Dendritic cell treated with granulocyte-macrophage colony-stimulating factor and Interleukin-4, amounts not matched to agents 40 ng/mL and 50 ng/mL, for 4 days (primary cell): ENCODE measurements around the gene CHSY3.

Source experiments
- H3K27ac Mint-ChIP-seq: one replicate; pipeline ENCODE4 v1.8.0; 2022; ENCODE audit warnings: mild to moderate bottlenecking, mixed read lengths
- H3K27me3 Mint-ChIP-seq: one replicate; pipeline ENCODE4 v1.8.0; 2022; ENCODE audit warnings: mild to moderate bottlenecking, mixed read lengths
- H3K36me3 Mint-ChIP-seq: one replicate; pipeline ENCODE4 v1.8.0; 2022; ENCODE audit warnings: low read depth, mixed read lengths
- H3K4me1 Mint-ChIP-seq: one replicate; pipeline ENCODE4 v1.8.0; 2022; ENCODE audit warnings: low read depth, mixed read lengths
- H3K4me3 Mint-ChIP-seq: one replicate; pipeline ENCODE4 v1.8.0; 2022; ENCODE audit warnings: mild to moderate bottlenecking, moderate library complexity, mixed read lengths
- H3K9me3 Mint-ChIP-seq: one replicate; pipeline ENCODE4 v1.8.0; 2022; ENCODE audit warnings: mixed read lengths
- intact Hi-C: fragments of 100-400 bp; cut with micrococcal nuclease; formaldehyde crosslinking; loops from one replicate; pipeline ENCODE4 v1.15.0; 2022

CHSY3 gene

DNA sequence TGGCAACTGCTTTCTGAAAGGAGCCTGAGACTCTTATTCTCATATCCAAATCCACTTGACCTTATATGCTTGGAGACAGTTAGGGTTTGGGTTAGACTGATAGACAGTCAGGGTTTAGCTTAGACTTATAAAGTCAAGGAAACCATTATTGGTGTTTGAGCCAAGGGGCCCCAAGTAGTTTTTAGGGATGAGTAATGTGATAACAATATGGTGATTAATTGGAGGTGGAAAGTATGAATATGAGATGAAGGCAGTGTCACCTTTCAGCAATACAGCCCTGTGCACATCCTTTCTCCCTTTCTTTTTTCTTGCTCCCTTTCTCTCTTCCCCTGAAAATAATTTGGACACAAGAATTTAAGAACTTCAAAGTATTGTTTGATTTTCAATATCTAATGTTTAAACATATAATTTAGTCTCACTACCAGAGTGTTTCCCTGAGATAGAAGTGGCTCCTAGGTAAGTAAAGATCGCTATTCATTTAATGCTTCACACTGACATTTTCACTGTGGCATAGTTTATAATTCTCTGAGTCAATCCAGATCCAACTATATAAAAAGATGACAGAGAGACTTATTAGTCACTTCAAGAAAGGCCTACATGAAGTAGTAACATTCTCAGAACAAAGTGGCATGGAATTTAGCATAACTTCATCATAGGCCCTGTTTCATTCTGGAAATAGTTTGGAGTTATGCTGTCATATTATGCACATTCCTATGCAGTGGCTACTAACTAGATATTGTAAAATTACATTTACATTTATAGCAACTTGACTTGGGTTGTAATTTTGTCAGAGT lies 200.8 kb downstream of the CHSY3 start:
- H3K4me1 Mint-ChIP-seq, result no peaks in the 10 kb centered on the region
- no peak overlapping the region for H3K4me3 Mint-ChIP-seq
- no peaks in the 10 kb centered on the region for H3K9me3 Mint-ChIP-seq
- no peaks in the 10 kb centered on the region for H3K27me3 Mint-ChIP-seq
- intact Hi-C loops, result loop anchor here (5.0 kb wide), 1 partner anchor 1312 kb away; no protein-coding TSS in a partner anchor
- no peak overlapping the region for H3K27ac Mint-ChIP-seq
- no peaks in the 10 kb centered on the region for H3K36me3 Mint-ChIP-seq

DNA sequence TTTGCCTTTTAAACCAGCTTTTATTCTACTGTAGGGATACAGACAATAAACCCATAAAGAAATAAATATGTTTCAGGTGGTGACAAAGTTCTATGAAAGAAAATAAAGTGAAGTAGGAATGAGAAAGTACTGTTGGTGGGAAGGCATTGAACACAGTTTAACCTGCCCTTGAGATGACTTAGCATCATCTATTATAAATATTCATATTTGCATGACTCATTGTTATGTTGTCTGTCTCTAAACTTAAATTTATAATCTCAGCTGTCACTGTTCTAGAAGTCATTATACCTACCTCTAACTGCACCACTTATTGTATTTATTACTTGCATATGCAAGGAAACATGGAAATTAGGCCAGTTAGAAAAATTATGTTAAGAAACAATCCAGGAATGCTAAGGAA lies 202.2 kb downstream of the CHSY3 start:
- Mint-ChIP-seq H3K27ac (no peak overlapping the region), H3K4me3 (no peak overlapping the region), H3K4me1 (no peaks in the 10 kb centered on the region), H3K27me3 (no peaks in the 10 kb centered on the region), H3K36me3 (no peaks in the 10 kb centered on the region), H3K9me3 (no peaks in the 10 kb centered on the region)
- intact Hi-C loops, result loop anchor here (5.0 kb wide), 1 partner anchor 1311 kb away; no protein-coding TSS in a partner anchor

DNA sequence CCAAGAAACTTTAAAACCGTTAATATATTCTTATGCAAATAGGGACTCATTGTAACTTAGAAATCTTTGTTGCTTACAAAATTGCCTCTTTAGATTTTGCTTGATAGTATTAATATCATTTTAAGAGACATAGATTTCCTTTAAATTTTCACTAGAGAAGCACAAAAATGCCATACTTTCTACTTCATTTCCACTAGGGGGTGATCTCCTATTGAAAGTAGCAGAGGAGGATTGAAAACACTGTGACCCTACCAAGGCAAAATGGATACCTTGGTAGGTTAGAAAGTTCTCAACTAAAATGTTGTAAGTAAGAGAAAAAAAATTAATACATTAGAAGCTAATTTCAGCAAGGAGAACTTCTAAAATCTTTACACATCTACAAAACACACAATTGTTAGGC lies 204.9 kb downstream of the CHSY3 start:
- Mint-ChIP-seq H3K27me3 (no peaks in the 10 kb centered on the region), H3K36me3 (no peaks in the 10 kb centered on the region), H3K27ac (no peak overlapping the region), H3K9me3 (no peaks in the 10 kb centered on the region), H3K4me3 (no peak overlapping the region), H3K4me1 (no peaks in the 10 kb centered on the region)
- intact Hi-C loops, result loop anchor here (5.0 kb wide), 1 partner anchor 1308 kb away; no protein-coding TSS in a partner anchor

DNA sequence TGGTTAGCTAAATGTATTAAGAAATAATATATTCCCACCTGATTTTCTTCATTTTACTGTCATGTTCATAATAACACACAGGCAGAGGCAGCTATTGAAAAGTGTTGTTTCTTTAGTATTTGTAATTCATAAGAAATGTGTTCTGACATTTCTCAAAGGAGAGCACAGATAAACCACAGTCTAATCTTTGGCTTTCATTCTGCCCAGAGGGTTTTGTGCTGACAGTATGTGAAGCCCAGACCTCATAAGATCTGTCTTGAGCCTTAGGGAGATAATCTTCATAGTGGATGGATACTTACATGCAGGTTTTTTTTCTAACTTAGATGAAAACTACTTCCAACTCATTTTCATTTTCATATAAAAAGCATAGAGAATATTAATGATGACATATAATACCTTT lies 206.1 kb downstream of the CHSY3 start:
- Mint-ChIP-seq H3K27me3 (no peaks in the 10 kb centered on the region), H3K36me3 (no peaks in the 10 kb centered on the region), H3K9me3 (no peaks in the 10 kb centered on the region), H3K27ac (no peak overlapping the region), H3K4me1 (no peaks in the 10 kb centered on the region), H3K4me3 (no peak overlapping the region)
- intact Hi-C loops, result no loop called here

DNA sequence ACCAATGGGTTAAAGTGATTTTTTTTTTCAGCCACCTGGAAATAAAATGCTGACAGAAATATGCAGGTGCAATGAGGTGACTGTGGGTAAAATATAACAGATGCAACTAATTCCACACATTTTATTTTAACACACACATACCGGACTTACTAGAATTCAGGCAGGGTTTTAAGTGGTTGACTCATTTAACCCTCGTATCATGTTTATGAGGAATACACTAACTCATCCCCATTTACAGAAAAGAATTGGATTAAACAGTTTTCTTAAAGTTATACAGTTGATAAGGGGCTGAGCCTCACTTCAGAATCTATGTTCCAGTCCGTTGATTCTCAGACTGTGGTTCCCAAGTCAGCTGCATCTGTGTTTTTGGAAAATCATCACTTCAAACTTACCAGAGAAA lies 207.5 kb downstream of the CHSY3 start:
- no peak overlapping the region for H3K4me3 Mint-ChIP-seq
- no peaks in the 10 kb centered on the region for H3K9me3 Mint-ChIP-seq
- intact Hi-C loops, result no loop called here
- H3K27me3 Mint-ChIP-seq, result no peaks in the 10 kb centered on the region
- no peaks in the 10 kb centered on the region for H3K36me3 Mint-ChIP-seq
- no peak overlapping the region for H3K27ac Mint-ChIP-seq
- H3K4me1 Mint-ChIP-seq, result no peaks in the 10 kb centered on the region

DNA sequence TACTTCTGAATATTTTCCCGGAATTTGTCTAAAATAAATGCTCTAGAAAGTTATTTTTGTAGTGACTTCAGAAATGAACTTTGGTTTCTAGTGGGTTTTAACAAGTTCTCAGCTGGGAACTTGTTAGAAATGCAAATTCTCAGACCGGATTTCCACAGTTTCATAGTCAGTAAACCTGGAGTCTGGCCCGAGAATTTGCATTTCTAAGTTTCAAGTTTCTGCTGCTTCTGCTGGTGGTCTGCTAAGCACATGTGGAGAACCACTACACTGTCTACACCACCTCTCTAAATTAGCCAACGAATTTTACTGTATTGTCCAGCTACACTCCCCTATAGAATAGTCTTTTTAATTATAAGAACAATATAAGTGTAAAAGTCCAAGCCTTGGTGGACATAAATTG lies 208.0 kb downstream of the CHSY3 start:
- H3K9me3 Mint-ChIP-seq, result no peaks in the 10 kb centered on the region
- H3K36me3 Mint-ChIP-seq, result no peaks in the 10 kb centered on the region
- H3K4me1 Mint-ChIP-seq, result no peaks in the 10 kb centered on the region
- H3K4me3 Mint-ChIP-seq, result no peak overlapping the region
- intact Hi-C loops, result no loop called here
- no peak overlapping the region for H3K27ac Mint-ChIP-seq
- H3K27me3 Mint-ChIP-seq, result no peaks in the 10 kb centered on the region

DNA sequence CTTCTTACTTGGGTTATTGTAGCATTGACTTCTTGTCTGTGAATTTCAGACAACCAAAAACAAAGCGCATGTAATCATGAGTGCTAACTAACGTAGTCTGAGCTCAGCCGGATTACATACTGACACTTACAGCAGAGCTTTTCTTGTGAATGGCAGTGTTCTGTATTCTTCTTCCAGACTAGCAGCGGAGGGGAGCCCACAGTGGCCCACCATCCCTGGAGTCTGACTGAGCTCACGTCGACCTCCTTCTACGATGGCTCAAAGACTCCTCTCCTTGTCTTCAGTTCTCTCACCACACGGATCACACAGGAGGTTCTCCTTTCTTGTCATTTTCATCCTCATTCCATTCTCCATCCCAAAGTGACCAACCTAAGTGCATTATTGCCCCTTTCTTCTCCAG lies 211.4 kb downstream of the CHSY3 start:
- Mint-ChIP-seq H3K9me3 (no peaks in the 10 kb centered on the region), H3K36me3 (no peaks in the 10 kb centered on the region), H3K4me3 (no peak overlapping the region), H3K4me1 (no peaks in the 10 kb centered on the region), H3K27ac (no peak overlapping the region), H3K27me3 (no peaks in the 10 kb centered on the region)
- intact Hi-C loops, result no loop called here

DNA sequence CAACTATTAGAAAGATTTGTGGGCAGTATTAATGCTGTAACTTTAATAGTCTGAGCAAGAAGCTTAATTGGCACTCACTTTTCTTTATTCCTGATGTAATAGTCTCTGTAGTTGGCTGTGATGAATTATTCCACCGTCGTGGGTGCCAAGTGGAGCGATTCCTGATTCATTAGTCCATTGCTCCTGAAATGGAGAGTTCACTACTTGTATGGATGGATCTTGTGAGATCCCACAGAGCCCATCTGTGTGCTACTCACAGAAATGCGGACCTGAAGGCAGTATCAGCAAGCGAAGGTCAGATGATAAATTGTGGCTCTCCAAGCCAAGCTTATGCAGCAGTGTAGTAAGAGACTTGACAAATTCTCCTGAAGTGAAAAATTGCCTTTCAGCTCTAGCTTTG lies 212.2 kb downstream of the CHSY3 start:
- Mint-ChIP-seq H3K4me3 (no peak overlapping the region), H3K36me3 (no peaks in the 10 kb centered on the region), H3K9me3 (no peaks in the 10 kb centered on the region), H3K27me3 (no peaks in the 10 kb centered on the region), H3K4me1 (no peaks in the 10 kb centered on the region), H3K27ac (no peak overlapping the region)
- intact Hi-C loops, result no loop called here

DNA sequence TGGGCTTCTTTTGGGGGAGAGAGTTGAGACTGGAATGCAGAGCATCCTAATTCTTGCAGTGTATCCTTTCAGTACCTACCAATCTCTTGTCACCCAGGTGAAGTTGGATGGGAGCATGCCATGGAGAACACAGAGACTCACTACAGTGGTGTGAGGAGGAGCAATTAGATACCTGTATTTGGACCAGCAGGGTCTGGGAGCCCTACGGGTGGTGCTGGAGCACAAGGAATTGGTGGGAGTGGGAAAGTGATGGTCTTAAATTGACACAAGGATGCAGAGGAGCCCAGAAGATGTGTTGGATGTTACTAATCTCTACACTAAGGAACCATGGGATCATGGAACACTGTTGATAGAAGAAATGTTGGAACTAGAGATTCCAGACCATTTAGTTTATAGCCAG lies 212.7 kb downstream of the CHSY3 start:
- Mint-ChIP-seq H3K27ac (no peak overlapping the region), H3K4me1 (no peaks in the 10 kb centered on the region), H3K4me3 (no peak overlapping the region), H3K36me3 (no peaks in the 10 kb centered on the region), H3K9me3 (no peaks in the 10 kb centered on the region), H3K27me3 (no peaks in the 10 kb centered on the region)
- intact Hi-C loops, result no loop called here

DNA sequence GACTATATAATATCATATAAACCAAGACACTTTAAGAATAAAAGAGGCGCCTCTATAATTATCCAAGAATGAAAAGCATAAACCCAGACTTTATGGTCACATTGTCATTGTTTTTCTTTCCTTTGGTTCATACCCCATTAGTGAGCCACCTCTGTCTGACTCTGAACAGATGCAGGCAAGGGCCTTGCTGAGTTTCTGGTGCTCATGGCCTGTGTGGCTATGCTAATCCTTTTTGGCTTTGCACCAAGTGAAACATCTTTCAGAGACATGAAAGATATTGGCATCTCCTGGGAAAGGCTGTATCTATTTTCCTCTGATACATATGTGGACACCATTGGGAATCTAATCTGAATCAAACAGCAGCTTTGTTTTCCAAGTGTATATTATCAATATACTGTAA lies 222.5 kb downstream of the CHSY3 start:
- Mint-ChIP-seq H3K27me3 (no peaks in the 10 kb centered on the region), H3K27ac (no peak overlapping the region), H3K9me3 (no peaks in the 10 kb centered on the region), H3K4me1 (no peaks in the 10 kb centered on the region), H3K36me3 (no peaks in the 10 kb centered on the region), H3K4me3 (no peak overlapping the region)
- intact Hi-C loops, result no loop called here

DNA sequence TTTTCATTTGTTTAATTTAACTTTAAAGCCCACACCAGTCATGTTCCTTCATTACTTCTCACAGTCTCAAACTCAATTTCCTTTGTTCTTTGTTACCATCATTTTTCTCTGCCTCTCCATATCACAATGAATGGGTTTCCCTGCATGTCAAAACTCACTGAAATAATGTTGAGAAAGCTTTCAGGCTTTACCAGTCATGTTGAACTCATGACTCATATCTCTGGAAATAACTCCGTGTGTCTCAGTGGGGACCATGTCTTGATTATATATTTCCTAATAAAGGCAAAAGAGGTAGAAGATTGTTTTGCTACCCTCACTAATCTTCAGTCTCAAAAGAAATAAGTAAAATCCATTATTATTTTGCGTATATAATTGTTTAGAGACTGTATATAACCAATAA lies 231.2 kb downstream of the CHSY3 start:
- no peaks in the 10 kb centered on the region for H3K9me3 Mint-ChIP-seq
- intact Hi-C loops, result no loop called here
- no peaks in the 10 kb centered on the region for H3K27me3 Mint-ChIP-seq
- H3K36me3 Mint-ChIP-seq, result no peaks in the 10 kb centered on the region
- H3K4me1 Mint-ChIP-seq, result no peaks in the 10 kb centered on the region
- H3K27ac Mint-ChIP-seq, result no peak overlapping the region
- no peak overlapping the region for H3K4me3 Mint-ChIP-seq

DNA sequence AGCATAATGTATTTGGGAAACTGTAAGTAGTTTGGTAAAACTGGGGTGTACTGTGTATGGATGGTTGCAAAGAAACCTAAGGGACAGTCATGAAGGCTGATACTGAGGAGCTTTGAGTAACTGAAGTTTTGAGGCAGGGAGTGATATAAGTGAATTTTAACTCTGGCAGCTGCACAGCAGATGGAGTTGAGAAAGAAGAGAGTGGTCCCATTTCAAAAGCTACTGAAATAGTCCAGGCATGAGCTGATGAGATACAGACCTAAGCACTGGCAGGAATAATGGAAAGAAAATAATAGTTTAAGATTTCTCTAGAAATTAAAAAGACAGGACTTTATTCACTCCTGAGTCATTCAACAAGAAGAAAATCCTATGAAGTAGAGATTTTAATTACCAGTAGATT lies 232.0 kb downstream of the CHSY3 start:
- no peak overlapping the region for H3K27ac Mint-ChIP-seq
- no peaks in the 10 kb centered on the region for H3K36me3 Mint-ChIP-seq
- no peaks in the 10 kb centered on the region for H3K27me3 Mint-ChIP-seq

DNA sequence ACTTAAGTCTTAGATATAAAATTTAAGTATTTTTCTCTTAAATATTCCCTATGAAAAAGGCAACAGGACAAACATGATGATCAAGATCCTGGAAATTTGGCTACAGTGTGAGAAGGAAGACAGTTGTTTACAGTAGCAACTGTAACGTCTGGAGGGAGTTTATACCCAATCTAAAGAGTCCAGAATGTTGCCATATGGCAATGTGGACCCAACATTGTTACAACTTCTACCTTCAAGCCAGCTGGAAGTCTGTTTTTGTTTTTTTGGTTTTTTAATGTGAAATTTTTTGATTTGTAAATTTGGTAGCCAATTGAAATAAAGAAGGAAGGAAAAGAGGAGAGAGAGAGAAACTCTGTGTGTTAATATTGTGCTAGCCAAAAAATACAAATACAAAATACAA lies 233.4 kb downstream of the CHSY3 start:
- H3K4me3 Mint-ChIP-seq, result no peak overlapping the region
- H3K36me3 Mint-ChIP-seq, result no peaks in the 10 kb centered on the region
- H3K27me3 Mint-ChIP-seq, result no peaks in the 10 kb centered on the region
- H3K4me1 Mint-ChIP-seq, result no peaks in the 10 kb centered on the region
- intact Hi-C loops, result no loop called here
- no peaks in the 10 kb centered on the region for H3K9me3 Mint-ChIP-seq
- no peak overlapping the region for H3K27ac Mint-ChIP-seq

More for the DNA sequence above, 232.0 kb downstream of the CHSY3 start:
- intact Hi-C loops, result no loop called here
- Mint-ChIP-seq H3K4me1 (no peaks in the 10 kb centered on the region), H3K4me3 (no peak overlapping the region), H3K9me3 (no peaks in the 10 kb centered on the region)

DNA sequence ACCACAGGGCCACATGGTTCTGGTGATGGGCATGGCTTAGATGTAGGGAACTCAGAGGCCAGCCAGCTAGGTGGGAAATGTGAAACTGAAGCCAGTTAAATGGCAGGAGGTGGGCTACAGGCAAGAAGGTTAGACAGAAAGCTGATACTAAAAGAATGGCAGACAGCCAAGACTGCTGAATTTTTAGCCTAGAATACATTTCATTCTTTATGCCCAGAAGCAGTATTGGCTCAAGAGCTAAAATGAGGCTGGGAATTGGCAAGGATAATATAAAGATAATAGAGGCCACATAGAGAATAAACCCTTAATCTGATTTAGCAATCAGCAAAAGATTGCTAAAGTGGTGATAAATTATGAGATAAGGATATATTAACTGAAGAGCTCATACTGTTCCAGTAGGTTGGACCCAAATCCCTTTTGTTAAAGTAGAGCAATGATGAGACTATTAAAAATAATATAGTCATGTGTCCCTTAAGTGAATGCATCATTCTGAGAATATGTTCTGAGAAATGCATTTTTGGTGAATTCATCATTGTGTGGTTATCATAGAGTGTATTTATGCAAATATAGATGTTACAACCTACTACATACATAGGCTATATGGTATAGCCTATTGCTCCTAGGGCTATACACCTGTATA lies 234.3 kb downstream of the CHSY3 start:
- Mint-ChIP-seq H3K4me3 (no peak overlapping the region), H3K36me3 (no peaks in the 10 kb centered on the region), H3K27me3 (no peaks in the 10 kb centered on the region), H3K4me1 (no peaks in the 10 kb centered on the region), H3K9me3 (no peaks in the 10 kb centered on the region), H3K27ac (no peak overlapping the region)
- intact Hi-C loops, result no loop called here
